Thymus (tissue), 11 donors: ENCODE measurements around the gene RHOXF2. TPM values are rescaled to one million over a fixed set of nuclear protein-coding genes. Genes with fewer than 3 reads are reported as not detected.
"Not testable (repeated sequence)": the region's sequence is repeated elsewhere in the genome, so short reads cannot be mapped to it uniquely, and the experiment has no call there.

Source experiments
- DNase-seq, 9 donors: peaks; one replicate each; pipeline ENCODE4 v3.0.0-alpha.2; 2013; ENCODE audit warnings: low spot score in 9 of 9, low read depth in 6 of 9, missing footprints in 1 of 9
- H3K27ac ChIP-seq, 2 donors: one replicate each; pipeline ENCODE4 v1.5.1; 2013; ENCODE audit warnings: control low read depth in 1 of 2, low read depth in 1 of 2, low read length in 1 of 2, mild to moderate bottlenecking in 1 of 2, moderate library complexity in 1 of 2
- H3K27me3 ChIP-seq, 2 donors: one replicate each; pipeline ENCODE4 v1.5.1; 2013; ENCODE audit warnings: low read length in 1 of 2; ENCODE audit not compliant: control insufficient read depth in 2 of 2, insufficient read depth in 1 of 2
- H3K36me3 ChIP-seq, 2 donors: one replicate each; pipeline ENCODE4 v1.5.1; 2013; ENCODE audit warnings: low read length in 1 of 2, mild to moderate bottlenecking in 1 of 2, moderate library complexity in 1 of 2; ENCODE audit not compliant: control insufficient read depth in 2 of 2, insufficient read depth in 2 of 2
- H3K4me1 ChIP-seq, 2 donors: one replicate each; pipeline ENCODE4 v1.5.1; 2013; ENCODE audit warnings: low read length in 2 of 2; ENCODE audit not compliant: control insufficient read depth in 2 of 2, insufficient read depth in 2 of 2
- H3K4me3 ChIP-seq, 2 donors: one replicate each; pipeline ENCODE4 v1.5.1; 2013; ENCODE audit warnings: low read length in 2 of 2, control low read depth in 1 of 2, mild to moderate bottlenecking in 1 of 2
- H3K9me3 ChIP-seq, 2 donors: one replicate each; pipeline ENCODE4 v1.5.1; 2013; ENCODE audit warnings: low read length in 1 of 2, mild to moderate bottlenecking in 1 of 2; ENCODE audit not compliant: control insufficient read depth in 2 of 2, insufficient read depth in 1 of 2
- WGBS: extraction: QIAGEN DNeasy Blood & Tissue Kit; methylation state at CpG from one replicate; pipeline ENCODE4 v1.1.7; 2013; 5-methylcytosine and 5-hydroxymethylcytosine counted together
- polyA plus RNA-seq: library from polyadenylated mRNA; stranded (reverse); fragments of 200-250 nt; gene quantifications from one replicate; pipeline ENCODE4 v1.2.3, GENCODE V29; 2013
- total RNA-seq: library from RNA; stranded (reverse); fragments of 120-200 nt; gene quantifications from one replicate; pipeline ENCODE4 v1.2.4, GENCODE V29; 2013
- donor health status: healthy.

The RHOXF2 gene
- total and polyA plus RNA-seq, 2 donors, result 0.16 TPM; not detected in 1

DNA sequence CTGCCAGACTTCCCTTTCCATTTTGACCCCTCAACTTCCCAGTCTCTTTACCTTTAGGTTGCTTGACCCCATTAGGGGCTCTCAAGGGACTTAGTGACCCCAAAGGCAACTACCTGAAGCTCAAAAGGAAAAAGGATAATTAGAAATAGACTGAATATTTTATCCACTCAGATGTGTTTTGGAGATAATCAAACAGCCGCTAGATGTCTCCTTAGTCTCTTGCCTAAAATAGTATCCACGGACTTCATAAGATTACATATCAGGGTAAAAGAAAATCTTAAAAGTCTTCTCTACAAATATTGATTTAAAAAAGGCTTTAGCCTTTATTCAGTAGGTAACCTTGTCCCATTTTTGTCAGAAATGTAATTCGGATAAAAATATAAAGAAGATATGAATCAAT lies 21.0 kb upstream of the RHOXF2 start:
- no peak overlapping the region for H3K4me3 ChIP-seq
- no peaks in the 10 kb centered on the region for H3K36me3 ChIP-seq
- H3K27me3 ChIP-seq, result no peaks in the 10 kb centered on the region
- WGBS, result 94% methylated on average over 3 of the region's 3 CpGs
- no peak for DNase-seq
- H3K9me3 ChIP-seq, result no peaks in the 10 kb centered on the region
- H3K27ac ChIP-seq, result no peak overlapping the region
- no peaks in the 10 kb centered on the region for H3K4me1 ChIP-seq

DNA sequence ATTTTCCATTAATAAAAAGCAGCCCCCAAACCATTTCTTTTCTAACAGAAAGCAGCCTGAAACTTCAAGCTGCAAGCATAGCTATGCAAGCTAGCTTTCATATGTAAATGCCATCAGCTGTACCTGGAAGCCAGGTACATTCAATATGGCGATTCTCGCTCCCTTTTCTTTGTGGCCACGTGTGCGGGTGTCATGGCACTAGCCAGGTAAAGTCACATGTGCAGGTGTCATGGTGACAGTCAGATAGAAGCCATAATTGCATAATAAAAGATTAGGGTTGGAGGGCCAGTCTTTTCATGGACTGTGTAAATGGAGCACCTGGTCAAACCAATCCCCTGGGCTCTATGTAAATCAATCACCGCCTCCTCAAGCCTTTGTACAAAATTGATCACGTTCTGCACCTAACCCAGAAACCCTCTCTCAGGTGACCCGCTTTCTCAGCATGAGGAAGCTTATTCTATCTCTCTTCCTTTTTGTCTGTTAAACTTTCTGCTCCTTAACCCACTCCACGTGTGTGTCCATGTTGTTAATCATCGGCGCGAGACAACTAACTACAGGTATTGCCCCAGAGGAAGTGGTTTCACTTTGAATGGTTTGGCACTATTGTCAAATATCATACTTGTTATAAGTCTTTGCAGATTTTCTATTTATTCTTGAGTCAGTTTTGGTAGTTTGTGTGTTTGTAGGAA lies 18.0 kb upstream of the RHOXF2 start:
- no peaks in the 10 kb centered on the region for H3K36me3 ChIP-seq
- H3K9me3 ChIP-seq, result no peaks in the 10 kb centered on the region
- no peak overlapping the region for H3K4me3 ChIP-seq
- WGBS, result 87% methylated on average over 11 of the region's 11 CpGs
- no peak overlapping the region for H3K27ac ChIP-seq
- DNase-seq, result no peak
- no peaks in the 10 kb centered on the region for H3K4me1 ChIP-seq
- no peaks in the 10 kb centered on the region for H3K27me3 ChIP-seq

GRCh38 chrX:120144178-120144844 lies 14.1 kb upstream of the RHOXF2 start:
- DNase-seq, result no peak
- Histone ChIP-seq H3K4me1 (no peaks in the 10 kb centered on the region), H3K4me3 (no peak overlapping the region), H3K27me3 (no peaks in the 10 kb centered on the region), H3K36me3 (no peaks in the 10 kb centered on the region), H3K9me3 (peaks cover 0 to 11% of the 10 kb centered on the region in 2 donors), H3K27ac (no peak overlapping the region)
- WGBS, result 91% methylated on average over 12 of the region's 12 CpGs

DNA sequence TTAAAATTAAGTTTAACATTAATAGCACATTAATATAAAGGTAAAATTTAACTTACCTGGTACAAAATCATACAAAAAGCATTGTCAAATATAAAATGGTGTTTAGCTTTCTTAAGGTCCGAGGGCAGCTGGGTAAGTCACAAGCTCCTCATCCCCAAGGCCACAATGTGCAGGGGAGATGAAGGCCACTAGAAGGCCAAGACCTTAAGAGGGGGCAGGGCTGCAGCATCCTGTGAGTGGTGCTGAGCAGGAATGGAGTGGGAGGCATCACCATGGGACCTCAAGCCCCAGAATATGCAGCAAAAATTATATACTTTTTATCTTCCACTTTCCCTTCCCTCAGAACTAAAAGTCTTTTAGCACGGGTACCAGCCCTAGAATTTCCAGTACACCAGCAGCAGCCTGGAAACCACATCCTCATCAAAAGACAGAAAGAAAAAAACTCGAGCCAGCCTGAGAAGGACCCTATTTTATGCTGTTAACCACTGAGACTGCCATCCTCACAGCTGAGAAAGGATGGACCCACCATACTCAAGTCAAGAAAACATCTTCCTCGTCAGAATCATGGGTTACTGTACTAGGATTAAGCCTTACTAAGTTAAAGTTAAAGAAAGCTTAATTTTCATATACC lies 13.0 kb upstream of the RHOXF2 start:
- 40% methylated on average over 4 of the region's 4 CpGs for WGBS
- H3K9me3 ChIP-seq, result peaks cover 0 to 11% of the 10 kb centered on the region in 2 donors
- no peak overlapping the region for H3K27ac ChIP-seq
- H3K36me3 ChIP-seq, result no peaks in the 10 kb centered on the region
- DNase-seq, result peak in 1 of 9 donors; percentile 16
- H3K4me1 ChIP-seq, result no peaks in the 10 kb centered on the region
- H3K27me3 ChIP-seq, result no peaks in the 10 kb centered on the region
- no peak overlapping the region for H3K4me3 ChIP-seq

DNA sequence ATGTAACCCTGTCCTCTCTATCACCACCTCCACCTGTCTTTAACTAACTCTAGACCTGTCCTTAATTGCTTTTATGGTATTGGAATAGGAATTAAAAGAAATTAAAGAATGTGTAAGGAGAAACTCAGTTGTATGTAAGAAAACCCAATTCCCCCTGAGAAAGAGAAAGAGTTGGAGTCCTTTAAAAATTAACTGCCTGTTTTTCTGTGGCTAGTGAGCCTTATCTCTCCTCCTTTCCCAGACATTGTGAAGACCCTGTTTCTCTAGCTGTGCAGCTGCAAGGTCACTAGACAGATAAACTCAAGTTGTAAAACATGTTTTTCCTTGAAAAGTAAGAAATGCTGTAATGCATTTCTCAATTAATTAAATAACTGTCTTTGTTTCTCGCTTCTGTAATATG lies 12.1 kb upstream of the RHOXF2 start:
- H3K4me1 ChIP-seq, H3K4me3 ChIP-seq, H3K27ac ChIP-seq, H3K36me3 ChIP-seq, DNase-seq, H3K27me3 ChIP-seq: not testable (repeated sequence)
- WGBS, result 97% methylated on average over 1 of the region's 1 CpG
- peaks cover 0 to 11% of the 10 kb centered on the region in 2 donors for H3K9me3 ChIP-seq

- H3K36me3 ChIP-seq, result no peaks in the 10 kb centered on the region
- H3K27me3 ChIP-seq, result no peaks in the 10 kb centered on the region
- peaks cover 0 to 11% of the 10 kb centered on the region in 2 donors for H3K9me3 ChIP-seq
- no peak for DNase-seq
- H3K4me1 ChIP-seq, result no peaks in the 10 kb centered on the region
- no peak overlapping the region for H3K4me3 ChIP-seq
- 97% methylated on average over 8 of the region's 8 CpGs for WGBS
- no peak overlapping the region for H3K27ac ChIP-seq
These were observed 10.9 kb upstream of the RHOXF2 start for GRCh38 chrX:120147537-120147936.

DNA sequence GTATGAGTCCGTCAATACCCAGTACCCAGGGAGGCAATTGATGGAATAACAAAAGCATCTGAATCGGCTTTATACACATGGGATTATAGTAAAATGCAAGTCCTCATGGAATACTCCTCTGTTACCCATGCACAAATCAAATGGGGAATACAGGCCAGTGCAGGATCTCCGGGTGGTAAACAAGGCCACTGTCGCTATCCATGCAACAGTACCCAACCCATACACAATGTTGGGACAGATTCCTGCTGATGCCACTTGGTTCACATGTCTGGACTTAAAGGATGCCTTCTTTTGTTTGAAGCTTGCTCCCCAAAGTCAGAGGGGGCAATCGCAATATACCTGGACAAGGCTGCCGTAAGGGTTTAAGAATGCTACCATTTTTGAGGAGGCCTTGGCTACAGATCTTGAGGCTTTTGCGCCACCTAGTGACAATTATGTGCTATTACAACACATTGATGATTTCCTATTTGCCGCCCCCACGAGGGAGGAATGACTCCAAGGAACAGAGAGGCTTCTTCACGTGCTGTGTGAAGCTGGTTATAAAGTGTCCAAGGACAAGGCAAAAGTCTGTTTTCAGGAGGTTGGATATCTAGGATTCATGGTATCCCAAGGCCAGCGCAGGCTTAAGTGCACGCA lies 8.2 kb upstream of the RHOXF2 start:
- WGBS, result no CpG with 5 or more reads among the region's 12 CpGs
- not testable (repeated sequence) for H3K27me3 ChIP-seq, H3K4me3 ChIP-seq, H3K36me3 ChIP-seq, H3K27ac ChIP-seq, H3K4me1 ChIP-seq, DNase-seq
- peaks cover 0 to 11% of the 10 kb centered on the region in 2 donors for H3K9me3 ChIP-seq

- DNase-seq, H3K27ac ChIP-seq, H3K4me1 ChIP-seq, H3K27me3 ChIP-seq, H3K36me3 ChIP-seq, H3K9me3 ChIP-seq, H3K4me3 ChIP-seq: not testable (repeated sequence)
- over 99% methylated on average over 23 of the region's 33 CpGs for WGBS
These were observed 673 bp downstream of the RHOXF2 start for GRCh38 chrX:120159086-120159485.

DNA sequence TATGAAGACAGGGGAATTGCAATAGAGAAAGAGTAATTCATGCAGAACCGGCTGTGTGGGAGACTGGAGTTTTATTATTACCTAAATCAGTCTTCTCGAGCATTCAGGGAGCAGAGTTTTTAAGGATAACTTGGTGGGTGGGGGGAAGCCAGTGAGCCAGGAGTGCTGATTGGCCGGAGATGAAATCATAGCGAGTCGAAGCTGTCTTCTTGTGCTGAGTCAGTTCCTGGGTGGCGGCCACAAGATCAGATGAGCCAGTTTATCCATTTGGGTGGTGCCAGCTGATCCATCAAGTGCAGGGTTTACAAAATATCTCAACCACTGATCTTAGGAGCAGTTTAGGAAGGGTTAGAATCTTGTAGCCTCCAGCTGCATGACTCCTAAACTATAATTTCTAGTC lies 34.8 kb downstream of the RHOXF2 start:
- H3K27me3 ChIP-seq, H3K4me3 ChIP-seq, H3K36me3 ChIP-seq, H3K9me3 ChIP-seq, H3K4me1 ChIP-seq, DNase-seq, H3K27ac ChIP-seq: not testable (repeated sequence)
- WGBS, result no CpG with 5 or more reads among the region's 6 CpGs
